Upper lobe of right lung (tissue), 1 donor: ENCODE data around the gene LHX2. TPM values are rescaled to one million over a fixed set of nuclear protein-coding genes. Genes with fewer than 3 reads are reported as not detected.
A peak's percentile ranks its signal among the peaks of the same experiment; 100 is the strongest.

Source experiments
- ATAC-seq: fragments of 200-7000 bp; cut with Tn5 transposase; one replicate; pipeline ENCODE4 v1.9.1; 2020; ENCODE audit warnings: mild to moderate bottlenecking, moderate library complexity
- DNase-seq: peaks from one replicate; pipeline ENCODE4 v3.0.0-alpha.2; 2020
- H3K27ac ChIP-seq: fragments of 200-600 bp; one replicate; pipeline ENCODE4 v1.8.0; 2022
- H3K27me3 ChIP-seq: fragments of 200-600 bp; one replicate; pipeline ENCODE4 v1.8.0; 2022; ENCODE audit warnings: mild to moderate bottlenecking
- H3K36me3 ChIP-seq: fragments of 200-600 bp; one replicate; pipeline ENCODE4 v1.8.0; 2022
- H3K4me1 ChIP-seq: fragments of 200-600 bp; one replicate; pipeline ENCODE4 v1.8.0; 2022
- H3K4me3 ChIP-seq: fragments of 200-600 bp; one replicate; pipeline ENCODE4 v1.8.0; 2022; ENCODE audit warnings: mild to moderate bottlenecking
- H3K9me3 ChIP-seq: fragments of 200-600 bp; one replicate; pipeline ENCODE4 v1.8.0; 2022
- CTCF ChIP-seq: fragments of 200-600 bp; IDR thresholded peaks from one replicate; pipeline ENCODE4 v1.8.0; 2022; ENCODE audit warnings: antibody characterized with exemption
- intact Hi-C: fragments of 100-400 bp; cut with DNase I; formaldehyde crosslinking; loops from one replicate; pipeline ENCODE4 v1.11.0; 2022
- total RNA-seq: library from RNA; stranded (reverse); fragmentation: NEBNext Ultra II Directional; extraction: Animal tissue kit (Norgen Biotek cat#: 25700); gene quantifications from one replicate; pipeline ENCODE4 v1.2.1, GENCODE V29; 2021
- donor health status: DM: no; HTN: yes; CAD: no; lungs with severe emphysema.

The LHX2 gene
- total RNA-seq, 1 donor from 2014 or later: not detected

- DNase-seq (peak; percentile 6), ATAC-seq (no peak)
- H3K36me3 ChIP-seq: no peaks in the 10 kb centered on the region
- no peaks in the 10 kb centered on the region for H3K9me3 ChIP-seq
- no peak for TF ChIP-seq CTCF
- intact Hi-C loops: no loop called here
- H3K27ac ChIP-seq: no peak overlapping the region
- peaks cover 75% of the 10 kb centered on the region for H3K27me3 ChIP-seq
- H3K4me3 ChIP-seq: no peak overlapping the region
- no peaks in the 10 kb centered on the region for H3K4me1 ChIP-seq
Observed at GRCh38 chr9:124033348-124033747, 21.8 kb downstream of the LHX2 start.

- ATAC-seq (no peak), DNase-seq (peak; percentile 11)
- H3K27ac ChIP-seq: no peak overlapping the region
- intact Hi-C loops: no loop called here
- no peaks in the 10 kb centered on the region for H3K4me1 ChIP-seq
- no peak overlapping the region for H3K4me3 ChIP-seq
- no peaks in the 10 kb centered on the region for H3K36me3 ChIP-seq
- no peaks in the 10 kb centered on the region for H3K9me3 ChIP-seq
- peaks cover 74% of the 10 kb centered on the region for H3K27me3 ChIP-seq
- no peak for TF ChIP-seq CTCF
Observed at GRCh38 chr9:124033967-124034366, 22.4 kb downstream of the LHX2 start.

- H3K4me3 ChIP-seq: no peak overlapping the region
- intact Hi-C loops: no loop called here
- H3K27ac ChIP-seq: no peak overlapping the region
- TF ChIP-seq CTCF: no peak
- H3K27me3 ChIP-seq: peaks cover 76% of the 10 kb centered on the region
- no peaks in the 10 kb centered on the region for H3K36me3 ChIP-seq
- H3K9me3 ChIP-seq: no peaks in the 10 kb centered on the region
- DNase-seq: peak; percentile 46
- peaks cover 1% of the 10 kb centered on the region for H3K4me1 ChIP-seq
- no peak for ATAC-seq
Observed at GRCh38 chr9:124035001-124035650, 23.6 kb downstream of the LHX2 start.

- ATAC-seq (no peak), DNase-seq (no peak)
- no peaks in the 10 kb centered on the region for H3K36me3 ChIP-seq
- H3K4me3 ChIP-seq: no peak overlapping the region
- peaks cover 15% of the 10 kb centered on the region for H3K4me1 ChIP-seq
- intact Hi-C loops: no loop called here
- H3K27me3 ChIP-seq: peaks cover 73% of the 10 kb centered on the region
- H3K27ac ChIP-seq: no peak overlapping the region
- H3K9me3 ChIP-seq: no peaks in the 10 kb centered on the region
- TF ChIP-seq CTCF: no peak
Observed at GRCh38 chr9:124036578-124036977, 25.0 kb downstream of the LHX2 start.

- H3K27me3 ChIP-seq: peaks cover 71% of the 10 kb centered on the region
- intact Hi-C loops: no loop called here
Observed at GRCh38 chr9:124037790-124038189, 26.2 kb downstream of the LHX2 start.

More at GRCh38 chr9:124037790-124038189, 26.2 kb downstream of the LHX2 start:
- Histone ChIP-seq H3K9me3 (no peaks in the 10 kb centered on the region), H3K4me3 (no peak overlapping the region), H3K36me3 (no peaks in the 10 kb centered on the region), H3K27ac (no peak overlapping the region), H3K4me1 (peaks cover 17% of the 10 kb centered on the region)
- no peak for ATAC-seq
- DNase-seq: peak; percentile 22
- no peak for TF ChIP-seq CTCF
